ENCODE measurements around the gene ADIPOR2.

- TF ChIP-seq POLR2A (IDR thresholded peaks at IDR 0.05) (no peak), CTCF (IDR thresholded peaks at IDR 0.05) (no peak)
Measured at GRCh38 chr12:1758376-1758775, 67.5 kb downstream of the ADIPOR2 start.
